AG09319 (cell line): Measurements from ENCODE around the gene WIPI1.
"Not testable (repeated sequence)": the region's sequence is repeated elsewhere in the genome, so short reads cannot be mapped to it uniquely, and the experiment has no call there.

Experiments
- DNase-seq: peaks from one replicate; pipeline ENCODE4 v3.0.0-alpha.2; 2010; ENCODE audit warnings: low read depth; ENCODE audit errors: extremely low read depth
- CTCF ChIP-seq: IDR thresholded peaks from 2 replicates; pipeline ENCODE4 v1.5.1; 2011; ENCODE audit warnings: low read depth, mild to moderate bottlenecking, inconsistent platforms, low read length, moderate library complexity

WIPI1 gene

GRCh38 chr17:68421486-68421885 lies 35.8 kb downstream of the WIPI1 start:
- TF ChIP-seq CTCF, result no peak
- no peak for DNase-seq

- TF ChIP-seq CTCF, result no peak
These were observed 37.2 kb downstream of the WIPI1 start for GRCh38 chr17:68420065-68420464.

GRCh38 chr17:68418876-68419275 lies 38.4 kb downstream of the WIPI1 start:
- no peak for TF ChIP-seq CTCF
- no peak for DNase-seq

More at GRCh38 chr17:68420065-68420464, 37.2 kb downstream of the WIPI1 start:
- DNase-seq, result no peak

GRCh38 chr17:68417317-68417716 lies 40.0 kb downstream of the WIPI1 start:
- DNase-seq, result no peak
- TF ChIP-seq CTCF, result no peak

- DNase-seq, result not testable (repeated sequence)
These were observed 42.4 kb downstream of the WIPI1 start for GRCh38 chr17:68414901-68415300.

GRCh38 chr17:68413597-68414560 lies 43.4 kb downstream of the WIPI1 start:
- not testable (repeated sequence) for DNase-seq

GRCh38 chr17:68407656-68408055 lies 49.6 kb downstream of the WIPI1 start:
- not testable (repeated sequence) for DNase-seq

GRCh38 chr17:68403837-68404236 lies 53.5 kb downstream of the WIPI1 start:
- not testable (repeated sequence) for DNase-seq

- no peak for DNase-seq
- no peak for TF ChIP-seq CTCF
These were observed 54.2 kb downstream of the WIPI1 start for GRCh38 chr17:68403122-68403521.
